ENCODE measurements around the gene PTPRM. TPM values are rescaled to one million over a fixed set of nuclear protein-coding genes. Genes with fewer than 3 reads are reported as not detected.

The PTPRM gene
- polyA plus RNA-seq, 1 donor (not counting 4 experiments of a cell fraction or from before 2014, with no cell fraction given): 54.5 TPM

DNA sequence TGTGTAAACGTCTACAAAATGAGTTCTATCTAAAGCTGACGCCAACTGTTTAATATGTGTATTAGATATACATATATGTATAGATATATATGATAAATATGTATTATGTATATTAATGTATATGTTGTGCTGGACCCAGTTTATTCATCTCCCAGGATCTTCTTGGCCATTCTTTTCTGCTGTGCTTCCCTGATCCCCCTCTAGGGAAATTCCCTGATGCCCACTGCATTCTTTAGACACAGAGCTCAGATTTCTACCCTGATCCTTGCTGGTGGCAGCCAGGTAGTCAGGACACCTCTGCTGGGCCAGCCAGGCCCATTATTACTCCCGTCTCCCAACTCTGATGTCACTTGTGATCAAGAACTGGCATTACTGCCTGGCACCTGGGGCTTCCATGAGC is 292.0 kb downstream of the PTPRM start:
- H2AFZ ChIP-seq (ENCODE audit: control insufficient read depth, low read length): no peak overlapping the region
- no peak overlapping the region for H3K4me2 ChIP-seq (ENCODE audit: control insufficient read depth, extremely low read depth, insufficient read depth, low read depth, low read length)
- no peaks in the 10 kb centered on the region for H3K27me3 ChIP-seq (ENCODE audit: control insufficient read depth, extremely low read depth, insufficient read depth, low read length)
- no peak for FAIRE-seq
- peaks cover 21% of the 10 kb centered on the region for H3K4me1 ChIP-seq (ENCODE audit: control insufficient read depth, extremely low read depth, insufficient read depth, low read length)
- H4K20me1 ChIP-seq (ENCODE audit: control insufficient read depth, extremely low read depth, insufficient read depth, low read length): no peaks in the 10 kb centered on the region
- H3K36me3 ChIP-seq (ENCODE audit: control insufficient read depth in 2 of 2, extremely low read depth in 1 of 2, insufficient read depth in 2 of 2, low read length in 2 of 2): no peaks in the 10 kb centered on the region
- no peak overlapping the region for H3K4me3 ChIP-seq (ENCODE audit: control insufficient read depth in 2 of 3, extremely low read depth in 1 of 3, insufficient read depth in 2 of 3, low read depth in 1 of 3, low read length in 3 of 3)
- no peak for DNase-seq (ENCODE audit: low read depth, low spot score)
- no peaks in the 10 kb centered on the region for H3K9me3 ChIP-seq (ENCODE audit: control insufficient read depth, low read depth, low read length)
- no peak overlapping the region for H3K27ac ChIP-seq (ENCODE audit: control insufficient read depth, insufficient read depth, low read length)
- no peaks in the 10 kb centered on the region for H3K9me1 ChIP-seq (ENCODE audit: control insufficient read depth, extremely low read depth, insufficient read depth, low read length)
- dilution Hi-C loops (cut with MboI; ENCODE audit: extremely low pct_ligation_motif_present, low sequenced_read_pairs): no loop called here
- no peak overlapping the region for H3K9ac ChIP-seq (ENCODE audit: control insufficient read depth, extremely low read depth, insufficient read depth, low read length)
- no peak for TF ChIP-seq EZH2 (IDR thresholded peaks at IDR 0.05; ENCODE audit: low read length)
- TF ChIP-seq, protein P1, sequence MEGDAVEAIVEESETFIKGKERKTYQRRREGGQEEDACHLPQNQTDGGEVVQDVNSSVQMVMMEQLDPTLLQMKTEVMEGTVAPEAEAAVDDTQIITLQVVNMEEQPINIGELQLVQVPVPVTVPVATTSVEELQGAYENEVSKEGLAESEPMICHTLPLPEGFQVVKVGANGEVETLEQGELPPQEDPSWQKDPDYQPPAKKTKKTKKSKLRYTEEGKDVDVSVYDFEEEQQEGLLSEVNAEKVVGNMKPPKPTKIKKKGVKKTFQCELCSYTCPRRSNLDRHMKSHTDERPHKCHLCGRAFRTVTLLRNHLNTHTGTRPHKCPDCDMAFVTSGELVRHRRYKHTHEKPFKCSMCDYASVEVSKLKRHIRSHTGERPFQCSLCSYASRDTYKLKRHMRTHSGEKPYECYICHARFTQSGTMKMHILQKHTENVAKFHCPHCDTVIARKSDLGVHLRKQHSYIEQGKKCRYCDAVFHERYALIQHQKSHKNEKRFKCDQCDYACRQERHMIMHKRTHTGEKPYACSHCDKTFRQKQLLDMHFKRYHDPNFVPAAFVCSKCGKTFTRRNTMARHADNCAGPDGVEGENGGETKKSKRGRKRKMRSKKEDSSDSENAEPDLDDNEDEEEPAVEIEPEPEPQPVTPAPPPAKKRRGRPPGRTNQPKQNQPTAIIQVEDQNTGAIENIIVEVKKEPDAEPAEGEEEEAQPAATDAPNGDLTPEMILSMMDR (optimal IDR thresholded peaks at IDR 0.05 in 1 of 3, IDR thresholded peaks at IDR 0.05 in 1 of 3, conservative IDR thresholded peaks at IDR 0.05 in 1 of 3; ENCODE audit: extremely low read depth in 1 of 3, insufficient read depth in 2 of 3, low read length in 3 of 3): no peak
- H3K79me2 ChIP-seq (ENCODE audit: control insufficient read depth, insufficient read depth, low read length): no peaks in the 10 kb centered on the region

DNA sequence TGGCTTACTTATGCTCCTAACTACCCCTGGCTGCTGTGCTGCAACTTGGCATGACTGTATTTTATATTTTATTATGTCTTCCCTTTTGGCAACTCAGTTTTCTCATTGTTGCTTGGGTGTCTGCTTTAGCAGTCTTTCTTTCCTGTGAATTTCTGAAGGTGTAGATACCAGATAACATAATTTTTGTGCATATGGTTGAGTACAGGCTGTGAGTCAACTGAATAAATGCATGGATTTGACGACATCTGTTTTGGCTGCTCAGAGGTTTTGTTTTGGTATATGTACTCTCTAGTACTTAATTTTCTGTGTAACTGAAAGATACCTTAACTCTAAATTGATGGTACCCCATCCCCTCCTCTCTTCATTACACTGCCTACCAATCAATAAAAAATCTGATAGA is 303.1 kb downstream of the PTPRM start:
- H3K9me1 ChIP-seq (ENCODE audit: control insufficient read depth, extremely low read depth, insufficient read depth, low read length): no peaks in the 10 kb centered on the region

More for the DNA sequence above, 303.1 kb downstream of the PTPRM start:
- H3K9me3 ChIP-seq (ENCODE audit: control insufficient read depth, low read depth, low read length): no peaks in the 10 kb centered on the region
- no peak for FAIRE-seq
- DNase-seq (ENCODE audit: low read depth, low spot score): no peak
- no peak overlapping the region for H3K9ac ChIP-seq (ENCODE audit: control insufficient read depth, extremely low read depth, insufficient read depth, low read length)
- H3K79me2 ChIP-seq (ENCODE audit: control insufficient read depth, insufficient read depth, low read length): no peaks in the 10 kb centered on the region
- H3K27ac ChIP-seq (ENCODE audit: control insufficient read depth, insufficient read depth, low read length): no peak overlapping the region
- no peaks in the 10 kb centered on the region for H4K20me1 ChIP-seq (ENCODE audit: control insufficient read depth, extremely low read depth, insufficient read depth, low read length)
- no peak overlapping the region for H3K4me2 ChIP-seq (ENCODE audit: control insufficient read depth, extremely low read depth, insufficient read depth, low read depth, low read length)
- H3K4me3 ChIP-seq (ENCODE audit: control insufficient read depth in 2 of 3, extremely low read depth in 1 of 3, insufficient read depth in 2 of 3, low read depth in 1 of 3, low read length in 3 of 3): no peak overlapping the region
- dilution Hi-C loops (cut with MboI; ENCODE audit: extremely low pct_ligation_motif_present, low sequenced_read_pairs): no loop called here
- peaks cover 20% of the 10 kb centered on the region for H3K4me1 ChIP-seq (ENCODE audit: control insufficient read depth, extremely low read depth, insufficient read depth, low read length)
- H2AFZ ChIP-seq (ENCODE audit: control insufficient read depth, low read length): no peak overlapping the region
- no peaks in the 10 kb centered on the region for H3K36me3 ChIP-seq (ENCODE audit: control insufficient read depth in 2 of 2, extremely low read depth in 1 of 2, insufficient read depth in 2 of 2, low read length in 2 of 2)
- TF ChIP-seq, protein P1 (optimal IDR thresholded peaks at IDR 0.05 in 1 of 3, IDR thresholded peaks at IDR 0.05 in 1 of 3, conservative IDR thresholded peaks at IDR 0.05 in 1 of 3; ENCODE audit: extremely low read depth in 1 of 3, insufficient read depth in 2 of 3, low read length in 3 of 3): no peak
- TF ChIP-seq EZH2 (IDR thresholded peaks at IDR 0.05; ENCODE audit: low read length): no peak
- no peaks in the 10 kb centered on the region for H3K27me3 ChIP-seq (ENCODE audit: control insufficient read depth, extremely low read depth, insufficient read depth, low read length)
